Measurements from ENCODE around the gene LDB3. TPM values are rescaled to one million over a fixed set of nuclear protein-coding genes. Genes with fewer than 3 reads are reported as not detected.

Gene LDB3
- polyA plus RNA-seq, 1 experiment, result 0.83 TPM

GRCh38 chr10:86681722-86682386, 13.5 kb downstream of the LDB3 start:
- TF ChIP-seq, protein P1, sequence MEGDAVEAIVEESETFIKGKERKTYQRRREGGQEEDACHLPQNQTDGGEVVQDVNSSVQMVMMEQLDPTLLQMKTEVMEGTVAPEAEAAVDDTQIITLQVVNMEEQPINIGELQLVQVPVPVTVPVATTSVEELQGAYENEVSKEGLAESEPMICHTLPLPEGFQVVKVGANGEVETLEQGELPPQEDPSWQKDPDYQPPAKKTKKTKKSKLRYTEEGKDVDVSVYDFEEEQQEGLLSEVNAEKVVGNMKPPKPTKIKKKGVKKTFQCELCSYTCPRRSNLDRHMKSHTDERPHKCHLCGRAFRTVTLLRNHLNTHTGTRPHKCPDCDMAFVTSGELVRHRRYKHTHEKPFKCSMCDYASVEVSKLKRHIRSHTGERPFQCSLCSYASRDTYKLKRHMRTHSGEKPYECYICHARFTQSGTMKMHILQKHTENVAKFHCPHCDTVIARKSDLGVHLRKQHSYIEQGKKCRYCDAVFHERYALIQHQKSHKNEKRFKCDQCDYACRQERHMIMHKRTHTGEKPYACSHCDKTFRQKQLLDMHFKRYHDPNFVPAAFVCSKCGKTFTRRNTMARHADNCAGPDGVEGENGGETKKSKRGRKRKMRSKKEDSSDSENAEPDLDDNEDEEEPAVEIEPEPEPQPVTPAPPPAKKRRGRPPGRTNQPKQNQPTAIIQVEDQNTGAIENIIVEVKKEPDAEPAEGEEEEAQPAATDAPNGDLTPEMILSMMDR (IDR thresholded peaks at IDR 0.05; ENCODE audit: insufficient read depth, low read depth, low read length), result no peak
- POLR2A ChIA-PET, result no interaction called here
- CTCF ChIA-PET, result interaction anchor here (0.8 to 0.9 kb wide), 2 partner anchors 102 to 160 kb away, joined by 3 read pairs; partner anchors contain the start of gene WAPL
- Histone ChIP-seq H3K4me3 (ENCODE audit: low read depth, low read length) (no peak overlapping the region), H3K36me3 (ENCODE audit: control insufficient read depth, insufficient read depth, low read length) (no peaks in the 10 kb centered on the region), H3K27me3 (ENCODE audit: control insufficient read depth, insufficient read depth, low read length) (no peaks in the 10 kb centered on the region)
- DNase-seq (ENCODE audit: low read depth), result no peak

GRCh38 chr10:86682675-86683074, 14.4 kb downstream of the LDB3 start:
- no peak for DNase-seq (ENCODE audit: low read depth)
- CTCF ChIA-PET, result interaction anchor here (0.8 to 3.8 kb wide), 3 partner anchors 11 to 103 kb away, joined by 3 to 15 read pairs (median 4); no protein-coding TSS in a partner anchor
- POLR2A ChIA-PET, result no interaction called here
- Histone ChIP-seq H3K27me3 (ENCODE audit: control insufficient read depth, insufficient read depth, low read length) (no peaks in the 10 kb centered on the region), H3K36me3 (ENCODE audit: control insufficient read depth, insufficient read depth, low read length) (no peaks in the 10 kb centered on the region), H3K4me3 (ENCODE audit: low read depth, low read length) (no peak overlapping the region)
- TF ChIP-seq, protein P1 (IDR thresholded peaks at IDR 0.05; ENCODE audit: insufficient read depth, low read depth, low read length), result no peak

DNA sequence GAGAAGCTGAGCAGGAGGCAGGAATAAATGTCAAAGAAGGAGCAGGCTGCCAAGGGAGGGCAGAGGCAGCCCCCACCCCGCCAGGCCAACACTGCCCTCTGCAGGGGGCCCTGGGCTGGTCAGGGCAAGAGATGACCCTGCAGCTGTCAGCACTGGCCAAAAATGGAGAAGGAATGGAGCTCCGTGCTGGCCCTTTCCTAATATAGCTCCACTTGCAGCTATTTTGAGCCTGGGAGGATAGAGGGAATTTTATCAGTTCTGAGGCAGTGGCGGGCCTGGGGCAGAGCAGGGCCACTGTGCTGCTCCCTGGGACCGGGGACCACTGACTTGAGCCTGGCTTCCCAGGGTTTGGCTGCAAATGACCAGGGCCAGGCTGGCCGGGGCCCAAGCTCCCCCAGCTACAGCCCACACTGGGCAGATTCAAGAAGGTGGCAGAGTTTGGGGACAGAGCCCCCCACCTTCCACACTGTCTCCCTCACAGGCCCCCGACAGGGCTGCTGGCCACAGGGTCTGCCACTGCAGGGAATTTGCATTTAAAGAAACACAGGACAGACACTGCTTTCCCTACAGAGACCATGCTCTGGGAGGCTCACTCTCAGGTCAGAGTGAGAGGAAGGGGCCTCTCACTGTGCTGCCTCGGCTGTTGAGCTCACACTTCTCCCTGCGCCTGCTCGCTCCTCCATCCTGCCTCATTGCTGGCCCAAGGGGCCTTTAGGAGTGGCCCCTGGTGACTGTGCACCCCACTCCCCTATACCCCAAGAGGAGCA, 16.2 kb downstream of the LDB3 start:
- H3K4me3 ChIP-seq (ENCODE audit: low read depth, low read length), result no peak overlapping the region
- DNase-seq (ENCODE audit: low read depth), result peak; percentile 4

GRCh38 chr10:86685416-86685815, 17.1 kb downstream of the LDB3 start:
- Histone ChIP-seq H3K4me3 (ENCODE audit: low read depth, low read length) (no peak overlapping the region), H3K27me3 (ENCODE audit: control insufficient read depth, insufficient read depth, low read length) (no peaks in the 10 kb centered on the region), H3K36me3 (ENCODE audit: control insufficient read depth, insufficient read depth, low read length) (no peaks in the 10 kb centered on the region)
- CTCF ChIA-PET, result interaction anchor here (0.9 to 3.8 kb wide), 5 partner anchors 8 to 252 kb away, joined by 3 to 15 read pairs (median 3); no protein-coding TSS in a partner anchor
- POLR2A ChIA-PET, result no interaction called here
- TF ChIP-seq, protein P1 (IDR thresholded peaks at IDR 0.05; ENCODE audit: insufficient read depth, low read depth, low read length), result no peak
- DNase-seq (ENCODE audit: low read depth), result no peak

More for the DNA sequence above, 16.2 kb downstream of the LDB3 start:
- no peaks in the 10 kb centered on the region for H3K36me3 ChIP-seq (ENCODE audit: control insufficient read depth, insufficient read depth, low read length)
- no peaks in the 10 kb centered on the region for H3K27me3 ChIP-seq (ENCODE audit: control insufficient read depth, insufficient read depth, low read length)
- POLR2A ChIA-PET, result no interaction called here
- TF ChIP-seq, protein P1 (IDR thresholded peaks at IDR 0.05; ENCODE audit: insufficient read depth, low read depth, low read length), result peak; percentile 75
- CTCF ChIA-PET, result interaction anchor here (0.6 to 3.8 kb wide), 15 partner anchors 9 to 285 kb away, joined by 3 to 15 read pairs (median 3); partner anchors contain the start of gene LDB3

Measured in BJ (cell line).